Gastroesophageal sphincter (tissue), 3 donors: ENCODE results near the gene REEP3.

Experiments used
- CTCF ChIP-seq, 4 experiments: fragments of 200-600 bp in 2 of 4; fragments of 450-650 bp in 2 of 4; sonication (generic) in 1 of 4; IDR thresholded peaks; one replicate each; pipeline ENCODE4 v1.5.1; 2017 to 2019; ENCODE audit warnings: antibody characterized with exemption in 4 of 4, mild to moderate bottlenecking in 2 of 4, moderate library complexity in 2 of 4
- POLR2AphosphoS5 ChIP-seq: sonication (generic); formaldehyde crosslinking; IDR thresholded peaks from one replicate; pipeline ENCODE4 v1.6.1; 2017; ENCODE audit warnings: antibody characterized with exemption

DNA sequence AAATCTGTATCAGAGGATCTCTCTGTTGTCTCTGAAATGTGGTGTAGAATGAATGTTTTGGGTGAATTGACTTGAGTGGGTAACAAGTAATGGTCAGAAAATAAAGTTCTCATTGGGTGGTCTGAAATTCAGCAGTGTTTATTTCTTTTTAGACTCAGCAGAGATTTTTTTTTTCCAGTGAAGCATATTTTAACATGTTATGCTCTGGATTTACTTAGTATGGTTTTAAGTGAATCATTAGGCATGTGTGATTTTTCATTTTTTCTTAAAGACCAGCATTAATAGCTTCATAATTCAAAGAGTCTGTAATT lies 63.5 kb downstream of the REEP3 start:
- no peak for TF ChIP-seq CTCF (IDR thresholded peaks at IDR 0.05)
- no peak for TF ChIP-seq POLR2AphosphoS5
